Measurements from ENCODE around the gene TMEM178B. TPM values are rescaled to one million over a fixed set of nuclear protein-coding genes. Genes with fewer than 3 reads are reported as not detected.
"Not testable (repeated sequence)": the region's sequence is repeated elsewhere in the genome, so short reads cannot be mapped to it uniquely, and the experiment has no call there.

The TMEM178B gene
- total RNA-seq, 3 donors from 2014 or later (not counting 1 experiment from before 2014, with no cell fraction given): not detected

DNA sequence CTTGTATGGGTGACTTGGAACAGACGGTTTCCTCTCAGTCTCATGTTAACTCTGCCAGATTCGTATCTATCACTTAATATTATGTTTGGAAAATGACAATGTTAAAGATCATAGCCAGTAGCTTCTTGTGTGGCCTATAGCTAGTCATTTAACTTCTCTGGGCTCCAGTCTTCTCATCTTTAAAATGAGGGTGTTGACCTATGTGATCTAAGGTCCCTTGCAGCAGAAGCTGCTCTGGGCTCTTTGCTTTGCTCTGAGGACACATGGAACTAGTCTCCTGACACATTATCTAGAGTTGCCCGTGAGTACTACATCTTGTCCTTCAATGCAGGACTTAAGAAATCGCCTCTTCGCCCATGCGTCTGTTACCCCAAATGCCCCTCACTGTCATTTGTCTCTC is 93.1 kb downstream of the TMEM178B start:
- Mint-ChIP-seq H3K27me3 (ENCODE audit: low read depth in 2 of 2) (peaks cover 3 to 19% of the 10 kb centered on the region in 2 donors), H3K4me1 (no peaks in the 10 kb centered on the region), H3K4me3 (no peak overlapping the region), H3K27ac (no peak overlapping the region), H3K9me3 (no peaks in the 10 kb centered on the region), H3K36me3 (no peaks in the 10 kb centered on the region)
- no peaks in the 10 kb centered on the region for H3K4me1 ChIP-seq (ENCODE audit: control insufficient read depth, insufficient read depth, low read length)
- no peak for DNase-seq
- no peaks in the 10 kb centered on the region for H3K27me3 ChIP-seq (ENCODE audit: control insufficient read depth, insufficient read depth, low read length)
- TF ChIP-seq, protein P1, sequence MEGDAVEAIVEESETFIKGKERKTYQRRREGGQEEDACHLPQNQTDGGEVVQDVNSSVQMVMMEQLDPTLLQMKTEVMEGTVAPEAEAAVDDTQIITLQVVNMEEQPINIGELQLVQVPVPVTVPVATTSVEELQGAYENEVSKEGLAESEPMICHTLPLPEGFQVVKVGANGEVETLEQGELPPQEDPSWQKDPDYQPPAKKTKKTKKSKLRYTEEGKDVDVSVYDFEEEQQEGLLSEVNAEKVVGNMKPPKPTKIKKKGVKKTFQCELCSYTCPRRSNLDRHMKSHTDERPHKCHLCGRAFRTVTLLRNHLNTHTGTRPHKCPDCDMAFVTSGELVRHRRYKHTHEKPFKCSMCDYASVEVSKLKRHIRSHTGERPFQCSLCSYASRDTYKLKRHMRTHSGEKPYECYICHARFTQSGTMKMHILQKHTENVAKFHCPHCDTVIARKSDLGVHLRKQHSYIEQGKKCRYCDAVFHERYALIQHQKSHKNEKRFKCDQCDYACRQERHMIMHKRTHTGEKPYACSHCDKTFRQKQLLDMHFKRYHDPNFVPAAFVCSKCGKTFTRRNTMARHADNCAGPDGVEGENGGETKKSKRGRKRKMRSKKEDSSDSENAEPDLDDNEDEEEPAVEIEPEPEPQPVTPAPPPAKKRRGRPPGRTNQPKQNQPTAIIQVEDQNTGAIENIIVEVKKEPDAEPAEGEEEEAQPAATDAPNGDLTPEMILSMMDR (IDR thresholded peaks at IDR 0.05): no peak
- H3K27ac ChIP-seq (ENCODE audit: low read length): no peak overlapping the region
- no peak overlapping the region for H3K4me3 ChIP-seq (ENCODE audit: low read length)
- intact Hi-C loops (cut with micrococcal nuclease): no loop called here
- ATAC-seq: no peak
- H3K36me3 ChIP-seq (ENCODE audit: control insufficient read depth, insufficient read depth, low read length): no peaks in the 10 kb centered on the region
- H3K9me3 ChIP-seq (ENCODE audit: control insufficient read depth, insufficient read depth, low read length): no peaks in the 10 kb centered on the region
- WGBS (ENCODE audit: insufficient coverage): 98% methylated on average over 4 of the region's 6 CpGs

DNA sequence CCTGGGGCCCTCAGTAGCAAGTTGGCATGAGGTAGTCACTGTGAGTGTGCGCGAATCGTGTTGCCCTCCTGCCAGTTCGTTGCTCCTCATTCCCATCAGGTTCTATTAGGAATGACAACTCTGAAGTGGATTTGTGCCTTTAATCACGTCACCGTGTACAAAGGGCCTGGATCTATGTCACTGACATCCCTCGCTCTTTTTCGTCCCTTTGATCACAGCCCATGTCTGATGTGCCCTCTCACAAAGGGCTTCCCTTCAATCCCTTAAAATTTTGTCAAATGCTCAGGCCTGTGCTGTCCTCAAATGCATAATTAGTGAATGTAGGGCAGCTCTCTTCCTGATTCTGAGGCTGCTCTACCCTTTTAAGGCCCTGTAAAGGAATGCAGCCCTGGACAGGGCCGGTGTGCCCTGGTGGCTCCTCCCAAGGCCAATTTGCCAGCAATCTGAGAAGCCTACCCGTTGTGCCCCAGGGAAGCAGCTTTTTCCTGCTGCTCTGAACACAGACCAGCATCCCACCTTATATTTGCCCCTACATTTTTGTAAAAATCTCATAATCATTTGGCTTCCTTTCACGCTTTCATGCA is 93.6 kb downstream of the TMEM178B start:
- WGBS (ENCODE audit: insufficient coverage): 78% methylated on average over 11 of the region's 11 CpGs
- no peak for ATAC-seq

DNA sequence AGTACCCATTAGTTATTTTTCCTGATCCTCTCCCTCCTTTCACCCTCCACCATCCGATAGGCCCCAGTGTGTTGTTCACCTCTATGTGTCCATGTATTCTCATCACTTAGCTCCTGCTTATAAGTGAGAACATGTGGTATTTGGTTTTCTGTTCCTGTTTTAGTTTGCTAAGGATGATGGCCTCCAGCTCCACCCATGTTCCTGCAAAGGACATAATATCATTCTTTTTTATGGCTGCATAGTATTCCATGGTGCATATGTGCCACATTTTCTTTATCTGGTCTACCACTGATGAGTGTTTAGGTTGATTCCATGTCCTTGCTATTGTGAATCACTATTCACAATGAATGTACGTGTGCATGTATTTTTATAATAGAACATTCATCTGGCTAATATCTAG is 95.3 kb downstream of the TMEM178B start:
- peaks cover 3 to 25% of the 10 kb centered on the region in 2 donors for H3K27me3 Mint-ChIP-seq (ENCODE audit: low read depth in 2 of 2)
- H3K4me3 ChIP-seq (ENCODE audit: low read length); intact Hi-C loops (cut with micrococcal nuclease); H3K9me3 Mint-ChIP-seq; H3K36me3 Mint-ChIP-seq; H3K4me1 Mint-ChIP-seq; DNase-seq; H3K36me3 ChIP-seq (ENCODE audit: control insufficient read depth, insufficient read depth, low read length); H3K9me3 ChIP-seq (ENCODE audit: control insufficient read depth, insufficient read depth, low read length); H3K27ac ChIP-seq (ENCODE audit: low read length); H3K4me3 Mint-ChIP-seq; H3K27ac Mint-ChIP-seq; ATAC-seq; H3K4me1 ChIP-seq (ENCODE audit: control insufficient read depth, insufficient read depth, low read length); H3K27me3 ChIP-seq (ENCODE audit: control insufficient read depth, insufficient read depth, low read length): not testable (repeated sequence)
- no CpG with 5 or more reads among the region's 2 CpGs for WGBS (ENCODE audit: insufficient coverage)

More for the DNA sequence above, 93.6 kb downstream of the TMEM178B start:
- no peak overlapping the region for H3K4me3 ChIP-seq (ENCODE audit: low read length)
- Mint-ChIP-seq H3K36me3 (no peaks in the 10 kb centered on the region), H3K9me3 (no peaks in the 10 kb centered on the region), H3K27ac (no peak overlapping the region), H3K27me3 (ENCODE audit: low read depth in 2 of 2) (peaks cover 3 to 25% of the 10 kb centered on the region in 2 donors), H3K4me3 (no peak overlapping the region), H3K4me1 (no peaks in the 10 kb centered on the region)
- H3K36me3 ChIP-seq (ENCODE audit: control insufficient read depth, insufficient read depth, low read length): no peaks in the 10 kb centered on the region
- no peak for DNase-seq
- H3K27me3 ChIP-seq (ENCODE audit: control insufficient read depth, insufficient read depth, low read length): no peaks in the 10 kb centered on the region
- intact Hi-C loops (cut with micrococcal nuclease): no loop called here
- H3K9me3 ChIP-seq (ENCODE audit: control insufficient read depth, insufficient read depth, low read length): no peaks in the 10 kb centered on the region
- no peaks in the 10 kb centered on the region for H3K4me1 ChIP-seq (ENCODE audit: control insufficient read depth, insufficient read depth, low read length)
- no peak overlapping the region for H3K27ac ChIP-seq (ENCODE audit: low read length)
- TF ChIP-seq, protein P1 (IDR thresholded peaks at IDR 0.05): no peak

DNA sequence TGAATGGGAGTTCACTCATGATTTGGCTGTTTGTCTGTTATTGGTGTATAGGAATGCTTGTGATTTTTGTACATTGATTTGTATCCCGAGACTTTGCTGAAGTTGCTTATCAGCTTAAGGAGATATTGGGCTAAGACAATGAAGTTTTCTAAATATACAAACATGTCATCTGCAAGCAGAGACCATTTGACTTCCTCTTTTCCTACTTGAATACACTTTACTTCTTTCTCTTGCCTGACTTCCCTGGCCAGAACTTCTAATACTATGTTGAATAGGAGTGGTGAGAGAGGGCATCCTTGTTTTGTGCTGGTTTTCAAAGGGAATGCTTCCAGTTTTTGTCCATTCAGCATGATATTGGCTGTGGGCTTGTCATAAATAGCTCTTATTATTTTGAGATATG is 101.9 kb downstream of the TMEM178B start:
- H3K4me1 Mint-ChIP-seq; H3K4me1 ChIP-seq (ENCODE audit: control insufficient read depth, insufficient read depth, low read length); H3K27ac ChIP-seq (ENCODE audit: low read length); H3K9me3 Mint-ChIP-seq; H3K4me3 Mint-ChIP-seq; H3K36me3 Mint-ChIP-seq; H3K36me3 ChIP-seq (ENCODE audit: control insufficient read depth, insufficient read depth, low read length); H3K27ac Mint-ChIP-seq; H3K4me3 ChIP-seq (ENCODE audit: low read length); H3K9me3 ChIP-seq (ENCODE audit: control insufficient read depth, insufficient read depth, low read length); H3K27me3 ChIP-seq (ENCODE audit: control insufficient read depth, insufficient read depth, low read length); DNase-seq; ATAC-seq; intact Hi-C loops (cut with micrococcal nuclease): not testable (repeated sequence)
- WGBS (ENCODE audit: insufficient coverage): 100% methylated on average over 1 of the region's 1 CpG
- H3K27me3 Mint-ChIP-seq (ENCODE audit: low read depth in 2 of 2): peaks cover 8 to 34% of the 10 kb centered on the region in 2 donors

DNA sequence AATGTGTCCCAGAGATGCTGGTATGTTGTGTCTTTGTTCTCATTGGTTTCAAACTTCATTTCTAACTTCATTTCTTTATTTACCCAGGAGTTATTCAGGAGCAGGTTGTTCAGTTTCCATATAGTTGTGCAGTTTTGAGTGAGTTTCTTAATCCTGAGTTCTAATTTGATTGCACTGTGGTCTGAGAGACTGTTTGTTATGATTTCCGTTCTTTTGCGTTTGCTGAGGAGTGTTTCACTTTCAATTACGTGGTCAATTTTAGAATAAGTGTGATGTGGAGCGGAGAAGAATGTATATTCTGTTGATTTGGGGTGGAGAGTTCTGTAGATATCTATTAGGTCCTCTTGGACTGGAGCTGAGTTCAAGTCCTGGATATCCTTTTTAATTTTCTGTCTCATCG is 103.3 kb downstream of the TMEM178B start:
- H3K4me1 Mint-ChIP-seq; H3K27ac Mint-ChIP-seq; H3K4me1 ChIP-seq (ENCODE audit: control insufficient read depth, insufficient read depth, low read length); intact Hi-C loops (cut with micrococcal nuclease); DNase-seq; H3K36me3 Mint-ChIP-seq; H3K9me3 ChIP-seq (ENCODE audit: control insufficient read depth, insufficient read depth, low read length); H3K9me3 Mint-ChIP-seq; H3K27ac ChIP-seq (ENCODE audit: low read length); H3K27me3 ChIP-seq (ENCODE audit: control insufficient read depth, insufficient read depth, low read length); H3K4me3 Mint-ChIP-seq; H3K36me3 ChIP-seq (ENCODE audit: control insufficient read depth, insufficient read depth, low read length); H3K4me3 ChIP-seq (ENCODE audit: low read length); ATAC-seq: not testable (repeated sequence)
- WGBS (ENCODE audit: insufficient coverage): 60% methylated on average over 4 of the region's 5 CpGs
- H3K27me3 Mint-ChIP-seq (ENCODE audit: low read depth in 2 of 2): peaks cover 8 to 32% of the 10 kb centered on the region in 2 donors

Measured in natural killer cell (primary cell).